SU-DHL-6 (cell line): Measurements from ENCODE around the gene CEP57L1.
"Not testable (repeated sequence)": the region's sequence is repeated elsewhere in the genome, so short reads cannot be mapped to it uniquely, and the experiment has no call there.

Experiments used
- H2AFZ ChIP-seq: fragments of 200-600 bp; sonication (generic); 2 replicates; pipeline ENCODE4 v1.6.1; 2014; ENCODE audit warnings: low read depth, mild to moderate bottlenecking, moderate library complexity, mixed read lengths, antibody characterized with exemption, low read length; ENCODE audit not compliant: severe bottlenecking
- H3F3A ChIP-seq: fragments of 200-600 bp; shearing (Covaris generic); 2 replicates; pipeline ENCODE4 v1.6.0; 2016; ENCODE audit warnings: antibody characterized with exemption, mild to moderate bottlenecking; ENCODE audit not compliant: insufficient read depth
- H3K27ac ChIP-seq: fragments of 200-600 bp; sonication (generic); 2 replicates; pipeline ENCODE4 v1.5.1; 2016; ENCODE audit warnings: low read depth, mild to moderate bottlenecking, low read length, moderate library complexity, mixed read lengths
- H3K27me3 ChIP-seq: fragments of 200-600 bp; sonication (generic), shearing (Covaris generic); 2 replicates; pipeline ENCODE4 v1.6.0; 2014; ENCODE audit warnings: mild to moderate bottlenecking, low read length
- H3K36me3 ChIP-seq: fragments of 200-600 bp; sonication (generic); 2 replicates; pipeline ENCODE4 v1.6.1; 2014; ENCODE audit warnings: mild to moderate bottlenecking, low read length, mixed read lengths
- H3K4me2 ChIP-seq: fragments of 300-600, 200-600 bp; shearing (Covaris generic), sonication (generic); 2 replicates; pipeline ENCODE4 v1.6.0; 2014; ENCODE audit warnings: low read length, low read depth, mild to moderate bottlenecking; ENCODE audit not compliant: poor library complexity, severe bottlenecking
- H3K4me3 ChIP-seq: fragments of 200-600 bp; sonication (generic); 2 replicates; pipeline ENCODE4 v1.5.1; 2014; ENCODE audit warnings: antibody characterized with exemption, low read length, mild to moderate bottlenecking, mixed read lengths; ENCODE audit not compliant: insufficient read depth, poor library complexity, severe bottlenecking
- H3K79me2 ChIP-seq: fragments of 200-600 bp; sonication (generic); 2 replicates; pipeline ENCODE4 v1.6.1; 2014; ENCODE audit warnings: mild to moderate bottlenecking, low read length, moderate library complexity; ENCODE audit not compliant: insufficient read depth
- H3K9ac ChIP-seq: fragments of 200-600 bp; sonication (generic); 2 replicates; pipeline ENCODE4 v1.7.0; 2014; ENCODE audit warnings: mild to moderate bottlenecking, low read length
- H3K9me2 ChIP-seq: fragments of 200-600 bp; sonication (generic); replicated peaks from 2 replicates; pipeline ENCODE4 v1.6.1; 2014; ENCODE audit warnings: low read length; ENCODE audit not compliant: insufficient read depth
- H3K9me3 ChIP-seq: fragments of 200-600 bp; sonication (generic); 2 replicates; pipeline ENCODE4 v1.6.1; 2014; ENCODE audit warnings: low read length, mixed read lengths; ENCODE audit not compliant: insufficient read depth
- H4K20me1 ChIP-seq: fragments of 200-600 bp; sonication (generic); 2 replicates; pipeline ENCODE4 v1.6.1; 2014; ENCODE audit warnings: low read depth, mild to moderate bottlenecking, antibody characterized with exemption, low read length, moderate library complexity, mixed read lengths
- EZH2phosphoT487 ChIP-seq: fragments of 200-600 bp; sonication (generic), shearing (Covaris generic); conservative IDR thresholded peaks from 2 replicates; pipeline ENCODE4 v1.6.1; 2018; ENCODE audit warnings: mild to moderate bottlenecking, antibody characterized with exemption, low read length, moderate library complexity, mixed read lengths
- TF ChIP-seq, protein P1 (sequence below): fragments of 200-600 bp; sonication (generic); IDR thresholded peaks from one replicate; pipeline ENCODE4 v1.5.1; 2017; ENCODE audit warnings: antibody characterized with exemption, mild to moderate bottlenecking, low read length, moderate library complexity; ENCODE audit not compliant: insufficient read depth, poor library complexity, severe bottlenecking

CEP57L1 gene

DNA sequence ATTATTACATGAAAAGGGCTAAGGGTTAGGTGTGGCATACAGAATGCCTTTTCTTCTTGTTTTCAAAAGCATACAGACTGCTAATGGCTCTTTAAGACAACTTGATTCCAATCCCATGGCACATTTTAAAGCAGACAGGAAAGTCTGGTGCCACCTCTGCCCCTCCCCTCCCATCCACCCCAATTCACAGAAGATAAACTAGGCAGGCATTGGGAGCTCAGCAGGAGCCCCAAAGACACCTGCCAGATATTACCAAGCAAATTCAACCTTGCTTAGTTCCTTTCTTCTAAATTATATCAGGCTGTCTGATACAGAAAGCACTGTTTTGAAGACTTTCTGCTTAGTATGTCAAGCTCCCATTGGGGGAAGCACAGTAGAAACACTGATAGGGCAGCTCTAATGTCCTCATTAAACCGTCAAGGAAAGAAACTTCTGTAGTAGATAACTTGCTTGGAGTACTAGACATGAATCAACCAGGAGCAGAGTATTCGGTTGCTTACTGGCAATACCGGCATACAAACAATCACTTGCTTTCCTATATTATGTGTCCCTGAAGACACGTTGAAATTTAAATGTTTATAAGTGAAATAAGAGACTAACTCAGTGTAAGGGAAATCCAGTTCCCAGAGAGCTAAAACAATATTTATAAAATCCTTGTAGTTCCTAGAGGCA is 13.7 kb upstream of the CEP57L1 start:
- Histone ChIP-seq H2AFZ (no peak overlapping the region), H3K9ac (no peak overlapping the region), H3K9me2 (no peaks in the 10 kb centered on the region), H3K4me3 (no peak overlapping the region), H3K27me3 (no peaks in the 10 kb centered on the region), H3K4me2 (no peak overlapping the region), H4K20me1 (no peaks in the 10 kb centered on the region), H3K36me3 (no peaks in the 10 kb centered on the region), H3K9me3 (no peaks in the 10 kb centered on the region), H3F3A (no peaks in the 10 kb centered on the region), H3K79me2 (no peaks in the 10 kb centered on the region), H3K27ac (no peak overlapping the region)
- no peak for TF ChIP-seq EZH2phosphoT487
- TF ChIP-seq, protein P1, sequence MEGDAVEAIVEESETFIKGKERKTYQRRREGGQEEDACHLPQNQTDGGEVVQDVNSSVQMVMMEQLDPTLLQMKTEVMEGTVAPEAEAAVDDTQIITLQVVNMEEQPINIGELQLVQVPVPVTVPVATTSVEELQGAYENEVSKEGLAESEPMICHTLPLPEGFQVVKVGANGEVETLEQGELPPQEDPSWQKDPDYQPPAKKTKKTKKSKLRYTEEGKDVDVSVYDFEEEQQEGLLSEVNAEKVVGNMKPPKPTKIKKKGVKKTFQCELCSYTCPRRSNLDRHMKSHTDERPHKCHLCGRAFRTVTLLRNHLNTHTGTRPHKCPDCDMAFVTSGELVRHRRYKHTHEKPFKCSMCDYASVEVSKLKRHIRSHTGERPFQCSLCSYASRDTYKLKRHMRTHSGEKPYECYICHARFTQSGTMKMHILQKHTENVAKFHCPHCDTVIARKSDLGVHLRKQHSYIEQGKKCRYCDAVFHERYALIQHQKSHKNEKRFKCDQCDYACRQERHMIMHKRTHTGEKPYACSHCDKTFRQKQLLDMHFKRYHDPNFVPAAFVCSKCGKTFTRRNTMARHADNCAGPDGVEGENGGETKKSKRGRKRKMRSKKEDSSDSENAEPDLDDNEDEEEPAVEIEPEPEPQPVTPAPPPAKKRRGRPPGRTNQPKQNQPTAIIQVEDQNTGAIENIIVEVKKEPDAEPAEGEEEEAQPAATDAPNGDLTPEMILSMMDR: no peak

DNA sequence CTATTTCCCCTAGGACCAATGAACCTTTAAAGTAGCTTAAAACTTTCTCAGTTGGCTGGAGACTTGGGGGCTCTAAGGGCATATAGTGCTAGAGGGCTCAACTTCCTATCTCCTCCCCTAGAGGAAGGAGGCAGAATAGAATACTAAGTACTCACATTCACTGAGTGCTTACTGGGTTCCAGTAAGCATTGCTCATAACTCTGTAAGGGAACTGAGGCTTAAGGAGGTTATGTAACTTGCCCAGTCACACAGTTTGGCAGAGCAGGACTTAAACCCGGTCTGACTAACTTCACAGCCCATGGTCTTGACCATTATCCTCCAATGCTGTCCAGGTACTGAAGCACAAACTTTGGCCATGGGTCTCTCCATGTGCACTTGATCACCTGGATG is 13.1 kb upstream of the CEP57L1 start:
- Histone ChIP-seq H2AFZ (no peak overlapping the region), H3K9ac (no peak overlapping the region), H3K4me3 (no peak overlapping the region), H3K4me2 (no peak overlapping the region), H3K27me3 (no peaks in the 10 kb centered on the region), H3K79me2 (no peaks in the 10 kb centered on the region), H4K20me1 (no peaks in the 10 kb centered on the region), H3K9me3 (no peaks in the 10 kb centered on the region), H3F3A (no peaks in the 10 kb centered on the region), H3K36me3 (no peaks in the 10 kb centered on the region), H3K27ac (no peak overlapping the region), H3K9me2 (no peaks in the 10 kb centered on the region)
- TF ChIP-seq EZH2phosphoT487: no peak
- TF ChIP-seq, protein P1: no peak

DNA sequence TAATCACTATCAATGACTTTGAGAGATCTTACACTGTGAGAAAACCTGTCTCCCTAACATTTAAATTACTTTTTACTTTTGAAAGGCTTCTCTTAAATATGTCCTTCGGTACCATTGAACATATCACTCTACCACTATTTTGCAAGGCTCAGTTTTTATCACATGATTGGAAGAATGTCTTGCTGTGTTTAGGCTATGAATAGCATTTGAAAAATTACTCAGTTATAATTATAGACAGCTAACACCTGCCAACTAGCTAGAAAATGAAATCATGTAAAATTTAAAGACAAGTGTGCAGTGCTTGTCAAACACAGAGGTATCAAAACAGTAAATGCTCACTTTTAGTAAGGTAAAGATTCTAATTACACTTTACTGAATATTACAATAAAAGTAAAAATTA is 11.7 kb upstream of the CEP57L1 start:
- TF ChIP-seq, protein P1: no peak
- TF ChIP-seq EZH2phosphoT487: no peak
- Histone ChIP-seq H3K36me3 (no peaks in the 10 kb centered on the region), H3K9me2 (no peaks in the 10 kb centered on the region), H3F3A (no peaks in the 10 kb centered on the region), H3K9me3 (no peaks in the 10 kb centered on the region), H3K27me3 (no peaks in the 10 kb centered on the region), H3K27ac (no peak overlapping the region), H3K9ac (no peak overlapping the region), H3K4me3 (no peak overlapping the region), H3K79me2 (no peaks in the 10 kb centered on the region), H3K4me2 (no peak overlapping the region), H4K20me1 (no peaks in the 10 kb centered on the region), H2AFZ (no peak overlapping the region)

DNA sequence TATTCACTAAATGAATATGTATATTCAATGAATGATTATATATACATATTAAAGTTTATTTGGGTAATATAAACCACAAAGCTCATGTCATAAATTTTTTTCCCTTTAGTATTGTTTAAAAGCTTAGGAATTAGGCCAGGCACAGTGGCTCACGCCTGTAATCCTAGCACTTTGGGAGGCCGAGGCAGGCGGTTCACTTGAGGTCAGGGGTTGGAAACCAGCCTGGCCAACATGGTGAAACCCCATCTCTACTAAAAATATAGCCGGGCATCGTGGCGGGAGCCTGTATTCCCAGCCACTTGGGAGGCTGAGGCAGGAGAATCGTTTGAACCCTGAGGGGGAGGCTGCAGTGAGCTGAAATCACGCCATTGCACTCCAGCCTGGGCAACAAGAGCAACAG is 11.2 kb upstream of the CEP57L1 start:
- H3K9ac ChIP-seq, H3K27ac ChIP-seq, H3K27me3 ChIP-seq, H4K20me1 ChIP-seq, H2AFZ ChIP-seq, H3K4me3 ChIP-seq, H3K36me3 ChIP-seq, H3K4me2 ChIP-seq, H3K9me2 ChIP-seq, H3F3A ChIP-seq, H3K9me3 ChIP-seq, H3K79me2 ChIP-seq: not testable (repeated sequence)
